ENCODE data around the gene TRMT44.

The TRMT44 gene

GRCh38 chr4:8465615-8466611 is 25.3 kb downstream of the TRMT44 start:
- DNase-seq (ENCODE audit: low read depth in 3 of 3, low spot score in 1 of 3): no peak

- no peak for DNase-seq (ENCODE audit: low read depth in 3 of 3, low spot score in 1 of 3)
Measured at GRCh38 chr4:8467016-8467415, 26.4 kb downstream of the TRMT44 start.

DNA sequence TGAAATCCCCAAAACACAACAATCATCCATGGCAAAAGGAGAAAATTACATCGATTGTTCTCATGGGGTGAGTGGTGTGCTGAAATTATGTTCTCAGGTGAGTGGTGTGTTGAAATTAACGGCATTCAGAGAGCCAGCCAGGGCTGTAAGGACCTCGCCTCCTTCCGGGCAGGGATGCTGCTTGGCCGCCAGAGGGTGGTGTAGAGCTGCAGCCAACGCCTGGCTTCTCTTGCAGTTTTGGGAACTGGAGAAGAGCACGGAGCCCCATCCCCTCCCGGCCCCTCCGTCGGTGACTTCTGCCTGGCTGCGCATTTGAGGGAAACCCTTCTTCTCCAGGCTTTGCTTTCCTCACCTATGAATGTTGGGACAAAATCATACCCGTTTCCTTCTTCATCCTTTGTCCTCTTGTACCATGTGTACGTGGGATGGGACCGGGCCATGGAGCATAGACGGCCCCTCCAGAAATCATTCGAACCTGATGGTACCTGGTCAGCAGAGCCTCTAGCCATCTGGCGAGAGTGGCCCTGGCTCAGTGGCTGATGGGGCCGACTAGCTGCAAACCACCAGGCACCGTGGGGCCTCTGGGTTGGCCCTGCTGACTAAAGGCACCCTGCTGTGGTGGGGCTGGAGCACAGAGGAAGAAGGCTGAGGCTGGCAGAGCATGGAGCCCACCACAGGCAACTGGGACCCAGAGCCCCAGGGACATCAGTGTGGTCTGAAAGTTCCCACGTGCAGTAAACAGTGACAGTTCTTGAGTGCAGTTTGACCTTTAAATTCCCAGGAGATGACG is 28.4 kb downstream of the TRMT44 start:
- peak in 2 of 3 donors; percentile 9 to 37 for DNase-seq (ENCODE audit: low read depth in 3 of 3, low spot score in 1 of 3)

DNA sequence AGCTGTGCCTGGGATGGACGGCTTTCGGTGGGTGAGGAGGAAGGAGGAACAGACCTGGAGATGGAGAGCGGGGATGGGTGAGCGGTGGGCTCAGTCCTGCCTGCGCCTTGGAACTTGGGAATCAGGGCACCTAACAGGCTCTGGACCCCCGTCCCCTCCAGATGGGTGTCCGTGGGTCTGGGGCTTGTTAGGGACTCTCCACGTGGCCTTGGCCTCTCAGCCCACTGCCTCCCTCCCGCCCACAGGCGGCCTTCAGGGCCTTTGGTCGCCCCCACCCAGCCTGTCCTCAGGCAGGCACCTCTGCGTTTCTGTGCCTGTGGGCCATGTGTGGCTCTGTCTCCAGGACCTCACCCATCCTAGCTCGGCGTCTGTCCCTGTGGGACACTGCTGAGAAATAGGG is 29.0 kb downstream of the TRMT44 start:
- no peak for DNase-seq (ENCODE audit: low read depth in 3 of 3, low spot score in 1 of 3)

DNA sequence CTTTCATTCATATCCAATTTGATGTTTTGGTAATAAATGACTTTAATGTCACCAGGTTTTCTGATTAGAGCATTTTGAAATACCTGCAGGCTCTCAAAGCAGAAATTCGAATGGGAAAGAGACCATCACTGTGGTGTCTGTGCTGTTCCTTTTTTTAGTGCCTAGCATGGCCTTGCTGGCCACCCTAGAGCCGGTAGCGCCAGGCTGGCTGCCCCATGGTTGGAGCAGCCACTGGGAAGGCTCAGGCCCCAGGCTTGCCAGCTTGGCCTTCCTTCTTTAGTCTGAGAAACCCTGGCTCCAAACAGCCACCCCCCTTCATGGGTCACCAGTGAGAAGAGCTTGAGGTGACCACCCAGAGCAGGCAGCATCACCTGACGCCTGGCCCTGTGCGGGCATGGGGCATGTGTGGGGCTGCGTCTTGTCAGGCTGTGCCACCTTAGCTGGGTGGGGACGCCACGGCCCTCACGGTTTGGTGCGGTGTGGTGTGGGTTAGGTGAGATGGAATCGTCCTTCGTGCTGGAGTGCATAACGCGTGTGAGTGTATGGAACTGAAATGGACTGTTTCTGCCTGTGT is 30.0 kb downstream of the TRMT44 start:
- DNase-seq (ENCODE audit: low read depth in 3 of 3, low spot score in 1 of 3): no peak

DNA sequence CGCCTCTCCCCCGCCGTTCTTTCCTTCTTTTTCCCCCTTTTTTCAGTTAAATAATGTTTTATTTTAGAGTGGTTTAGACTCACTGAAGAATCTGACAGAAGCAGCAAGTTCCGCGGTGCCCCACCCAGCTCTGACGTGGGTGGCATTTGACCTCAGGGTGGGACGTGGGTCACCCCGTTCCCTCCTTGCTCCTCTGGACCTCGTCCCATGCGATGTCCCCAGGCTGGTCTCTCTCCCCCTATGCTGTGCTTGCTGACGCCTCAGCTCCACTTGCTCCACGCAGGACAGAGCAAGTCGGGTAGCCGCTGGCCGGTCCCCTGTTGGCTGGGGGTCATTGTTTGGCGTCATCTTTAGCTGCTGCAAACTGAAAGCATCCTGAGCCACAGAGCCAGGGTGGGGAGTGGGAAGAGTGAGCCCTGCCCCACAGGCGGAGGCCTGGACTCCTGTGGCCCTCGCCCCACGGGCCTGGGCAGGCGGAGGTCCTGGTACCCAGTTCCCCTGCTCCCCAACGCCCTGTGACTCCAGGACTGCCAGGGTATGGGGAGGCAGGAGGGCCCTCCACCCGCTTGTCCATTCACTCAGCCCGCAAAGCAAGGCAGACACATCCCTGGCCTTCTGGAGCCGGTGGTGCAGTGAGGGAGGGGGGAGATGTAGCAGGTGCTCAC is 30.8 kb downstream of the TRMT44 start:
- no peak for DNase-seq (ENCODE audit: low read depth in 3 of 3, low spot score in 1 of 3)

DNA sequence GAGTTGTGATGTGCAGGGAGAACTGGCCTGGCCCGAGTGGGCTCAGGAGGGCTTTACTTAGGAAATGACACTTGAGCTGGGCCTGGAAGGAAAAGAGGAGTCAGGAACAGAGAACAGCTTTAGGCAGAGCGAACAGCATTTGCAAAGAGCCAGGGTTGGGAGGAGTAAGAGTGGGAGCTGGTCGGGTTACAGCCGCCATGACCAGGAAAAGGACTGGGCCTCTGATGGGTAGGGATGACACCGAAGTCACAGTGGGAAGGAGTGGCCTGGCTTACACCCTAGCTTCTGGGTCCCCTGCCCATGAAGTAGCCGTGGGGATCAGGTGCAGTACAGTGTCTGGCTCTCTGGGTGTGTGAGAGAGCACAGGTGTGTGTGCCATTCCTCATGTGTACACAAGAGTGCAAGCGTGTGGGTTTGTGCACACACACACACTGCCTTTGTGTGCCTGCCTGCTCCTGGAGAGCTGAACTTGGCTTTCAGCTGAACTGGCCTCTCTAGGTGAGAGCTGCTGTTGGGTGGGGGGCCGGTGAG is 31.6 kb downstream of the TRMT44 start:
- no peak for DNase-seq (ENCODE audit: low read depth in 3 of 3, low spot score in 1 of 3)

DNA sequence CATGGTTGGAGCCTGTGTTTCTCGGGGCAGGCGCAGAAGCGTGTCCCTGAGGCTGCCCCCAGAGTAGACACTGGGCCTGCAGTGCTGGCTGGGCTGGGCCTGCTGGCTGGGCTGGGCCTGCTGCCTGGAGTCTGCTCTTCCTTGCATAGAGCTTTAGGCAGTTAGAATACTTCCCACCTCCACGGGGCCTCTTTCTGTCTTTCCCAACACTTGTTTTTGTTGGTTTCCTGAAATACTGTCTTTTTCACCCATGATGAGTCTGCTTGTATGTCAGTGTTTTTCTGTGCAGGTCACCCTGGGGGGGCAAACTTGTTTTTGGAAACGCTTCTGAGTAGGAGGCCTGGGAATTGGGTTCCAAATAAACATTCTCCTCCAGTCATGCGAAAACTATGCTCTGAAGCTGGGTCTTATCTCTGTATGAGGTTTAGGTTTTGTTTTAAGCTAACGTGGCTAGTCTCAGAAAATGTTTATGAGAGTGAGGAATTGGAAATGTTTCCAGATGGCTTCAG is 32.2 kb downstream of the TRMT44 start:
- no peak for DNase-seq (ENCODE audit: low read depth in 3 of 3, low spot score in 1 of 3)

DNA sequence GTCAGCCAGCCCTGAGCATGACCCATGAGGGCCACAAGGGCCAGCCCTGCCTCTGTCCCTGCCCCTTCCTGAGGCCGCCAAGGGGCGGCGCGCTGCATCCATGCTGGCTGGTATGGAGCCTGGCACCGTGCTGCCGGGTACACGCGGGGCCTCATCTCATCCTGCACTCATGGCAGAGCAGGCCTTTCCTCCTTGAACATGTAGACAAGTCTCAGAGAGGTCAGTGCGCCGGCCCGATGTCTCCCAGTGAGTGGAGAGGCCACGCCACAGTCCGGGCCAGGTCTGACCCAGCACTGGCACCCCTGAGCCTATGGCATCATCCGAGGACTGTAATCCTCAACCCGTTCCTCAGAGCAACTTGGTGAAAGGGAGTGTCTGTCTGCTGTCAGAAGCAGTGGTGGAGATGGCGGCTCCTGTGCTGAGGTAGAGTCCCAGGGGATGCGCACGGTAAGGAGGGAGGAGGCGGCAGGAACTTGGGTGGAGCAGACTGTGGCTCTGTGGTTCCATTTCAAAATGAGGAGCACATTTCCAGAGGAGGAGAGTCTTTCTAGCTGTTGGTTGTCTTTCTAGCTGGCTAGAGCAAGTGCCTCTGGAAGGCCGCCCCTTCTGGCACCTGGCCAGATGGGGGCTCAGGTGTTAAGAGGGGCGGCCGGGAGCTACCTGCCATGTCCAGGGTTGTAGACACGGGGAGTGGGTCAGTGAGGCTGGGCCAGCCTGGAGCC is 32.8 kb downstream of the TRMT44 start:
- DNase-seq (ENCODE audit: low read depth in 3 of 3, low spot score in 1 of 3): no peak

- DNase-seq (ENCODE audit: low read depth in 3 of 3, low spot score in 1 of 3): no peak
Measured at GRCh38 chr4:8473920-8474590, 33.5 kb downstream of the TRMT44 start.

DNA sequence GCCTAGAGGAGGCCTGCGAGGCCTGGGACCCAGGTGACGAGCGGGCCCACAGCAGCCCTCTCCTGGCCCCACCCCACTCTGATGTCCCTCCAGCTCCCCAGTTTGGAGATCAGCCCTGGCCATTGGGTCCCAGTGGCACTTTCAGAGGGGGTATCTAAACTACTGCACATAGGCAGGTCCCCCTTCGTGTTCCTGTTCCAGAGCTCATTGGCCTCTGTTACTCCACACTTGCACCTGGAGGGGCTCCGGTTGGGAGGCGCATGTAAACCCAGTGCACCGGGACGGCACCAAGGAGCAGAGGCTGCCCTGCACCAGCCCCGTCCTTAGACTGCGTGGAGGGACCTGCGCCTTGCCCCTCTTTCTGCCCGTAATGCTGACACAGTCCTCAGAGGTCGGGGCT is 34.3 kb downstream of the TRMT44 start:
- DNase-seq (ENCODE audit: low read depth in 3 of 3, low spot score in 1 of 3): no peak

GRCh38 chr4:8475751-8476575 is 35.4 kb downstream of the TRMT44 start:
- no peak for DNase-seq (ENCODE audit: low read depth in 3 of 3, low spot score in 1 of 3)

- DNase-seq (ENCODE audit: low read depth in 3 of 3, low spot score in 1 of 3): no peak
Measured at GRCh38 chr4:8477095-8477635, 36.6 kb downstream of the TRMT44 start.

DNA sequence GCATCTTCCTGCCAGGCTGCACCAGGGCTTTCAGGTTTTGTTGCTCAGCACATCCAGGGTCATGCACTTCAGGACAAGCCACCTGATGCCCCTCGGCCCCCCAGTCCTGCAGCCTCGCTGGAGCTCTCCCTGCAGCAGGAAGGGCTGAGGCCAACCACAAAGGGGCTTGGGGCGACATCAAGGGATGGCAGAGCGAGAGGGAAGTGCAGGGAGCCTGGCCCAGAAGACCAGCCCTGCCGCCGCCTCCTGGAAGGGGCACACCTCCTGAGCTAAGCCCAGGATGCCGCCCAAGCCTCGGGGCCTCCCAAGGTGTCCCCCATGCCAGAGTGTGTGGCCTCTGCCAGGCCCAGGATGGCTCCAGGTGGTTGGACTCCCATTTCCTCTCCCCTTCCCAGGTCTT is 37.1 kb downstream of the TRMT44 start:
- DNase-seq (ENCODE audit: low read depth in 3 of 3, low spot score in 1 of 3): no peak

GRCh38 chr4:8478371-8478770 is 37.8 kb downstream of the TRMT44 start:
- no peak for DNase-seq (ENCODE audit: low read depth in 3 of 3, low spot score in 1 of 3)

GRCh38 chr4:8478801-8479744 is 38.5 kb downstream of the TRMT44 start:
- DNase-seq (ENCODE audit: low read depth in 3 of 3, low spot score in 1 of 3): no peak

GRCh38 chr4:8480221-8480620 is 39.6 kb downstream of the TRMT44 start:
- DNase-seq (ENCODE audit: low read depth in 3 of 3, low spot score in 1 of 3): no peak

All from stimulated activated CD4-positive, alpha-beta T cell treated with anti-CD3 and anti-CD28 coated beads, TNF-alpha, amount 100 ng/mL, for 1 hour (primary cell).